NCI-H748 (cell line): ENCODE measurements around the gene BATF3.

Source experiments
- DNase-seq: peaks from one replicate; lab custom pipeline; 2025; ENCODE audit not compliant: unreplicated experiment; lab: John Stamatoyannopoulos, UW

Gene BATF3

GRCh38 chr1:212710566-212710965 lies 10.9 kb upstream of the BATF3 start:
- DNase-seq, result no peak

DNA sequence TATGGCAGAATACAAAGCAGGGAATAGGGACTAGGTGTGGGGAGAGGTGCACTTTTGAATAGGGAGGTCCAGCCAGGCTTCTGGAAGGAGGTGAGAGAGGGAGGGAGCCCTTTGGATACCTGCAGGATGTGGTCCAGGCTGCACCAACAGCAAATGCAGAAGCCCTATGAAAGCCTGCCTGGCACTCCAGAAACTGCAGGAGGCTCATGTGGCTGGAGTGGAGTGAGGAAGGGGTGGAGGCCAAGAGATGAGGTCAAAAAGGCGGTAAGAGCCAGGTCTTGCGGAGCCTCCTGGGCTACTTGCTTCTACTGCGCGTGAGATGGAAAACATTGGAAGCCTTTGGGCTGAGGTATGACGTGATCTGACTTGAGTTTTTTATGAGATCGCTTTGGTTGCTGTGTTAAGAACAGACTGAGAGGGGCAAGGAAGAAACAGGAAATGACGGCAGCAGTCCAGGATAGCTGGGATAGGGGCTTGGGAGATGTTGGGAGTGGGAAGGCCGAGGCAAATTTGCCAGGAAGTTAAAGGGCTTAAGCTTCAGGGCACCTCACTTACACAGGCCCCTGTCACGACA lies 4.4 kb upstream of the BATF3 start:
- no peak for DNase-seq

GRCh38 chr1:212702672-212703071 lies 3.0 kb upstream of the BATF3 start:
- no peak for DNase-seq

GRCh38 chr1:212701910-212702309 lies 2.3 kb upstream of the BATF3 start:
- no peak for DNase-seq

DNA sequence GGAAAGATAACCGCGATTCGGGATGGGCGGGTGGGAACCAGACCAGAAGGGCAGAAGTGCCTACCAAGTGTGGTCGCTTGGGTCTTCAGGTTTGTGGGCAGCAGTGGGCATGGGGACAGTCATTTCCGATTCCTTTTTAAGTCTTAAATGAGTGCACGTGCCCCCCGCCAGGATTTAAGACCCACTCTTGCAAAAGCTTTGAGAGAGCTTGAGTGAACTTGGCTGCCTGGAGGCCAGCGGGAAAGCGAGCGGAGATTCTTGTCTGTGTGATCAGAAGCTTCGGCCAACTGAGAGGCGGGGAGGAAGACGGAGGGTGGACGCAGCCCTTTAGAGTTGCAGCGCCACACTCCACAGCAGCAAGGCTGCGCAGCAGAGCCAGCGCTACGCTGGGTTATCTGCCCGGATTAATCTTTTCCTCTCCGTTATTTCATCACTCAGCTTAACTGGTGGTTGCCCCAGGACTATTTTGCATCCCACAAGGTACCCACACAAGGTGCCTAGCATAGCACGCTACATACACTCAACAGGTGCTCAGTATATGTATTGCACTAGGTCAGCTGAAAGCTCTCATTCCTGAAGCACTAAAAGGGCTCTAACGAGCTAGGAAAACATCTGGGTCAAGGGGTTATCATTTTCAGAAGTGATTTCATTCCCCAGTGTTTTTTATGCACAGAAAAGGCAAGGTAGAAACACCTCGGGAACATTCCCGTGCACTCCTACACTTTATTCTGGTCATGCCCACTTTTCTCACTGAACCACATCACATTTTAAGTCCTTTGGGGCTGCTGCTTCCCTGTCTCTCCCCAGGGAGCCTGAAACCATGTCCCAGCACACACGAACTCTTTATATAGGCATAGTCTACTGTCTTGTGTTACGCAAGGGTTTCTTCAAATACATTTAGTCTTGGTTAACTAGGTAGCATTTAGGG lies 1.5 kb upstream of the BATF3 start:
- peak; percentile 68 for DNase-seq

DNA sequence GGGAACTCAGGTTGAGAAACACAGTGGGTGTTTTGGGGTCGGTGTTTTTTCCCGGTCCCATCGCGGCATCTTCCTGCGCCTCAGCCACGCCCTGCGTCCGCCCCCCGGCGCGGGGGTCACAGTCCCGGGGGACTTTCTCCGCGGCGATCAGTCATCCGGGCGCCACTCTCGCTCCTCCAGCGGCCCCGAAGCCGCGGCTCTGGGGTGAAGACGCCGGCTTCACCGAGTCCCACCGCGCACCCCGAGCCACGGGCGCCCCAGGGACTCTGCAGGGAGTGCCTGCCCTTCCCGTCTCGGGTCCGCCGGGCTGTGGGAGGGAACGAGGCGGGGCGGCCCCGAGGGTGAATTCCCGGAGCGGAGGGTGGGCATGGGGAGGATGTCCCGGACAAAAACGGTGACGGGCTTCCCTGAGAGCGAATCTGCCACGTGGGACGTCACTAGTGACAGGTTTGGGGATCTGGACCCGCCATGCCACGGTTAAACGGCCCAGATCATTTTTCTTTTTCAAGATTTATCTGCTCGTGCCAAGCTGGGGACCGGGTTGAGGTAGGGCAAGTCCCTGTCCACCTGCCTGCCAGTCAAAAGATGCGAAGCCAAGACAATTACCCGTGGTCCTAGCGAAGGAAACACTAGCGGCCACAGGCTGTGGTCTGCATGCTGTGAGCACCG lies 717 bp upstream of the BATF3 start:
- DNase-seq, result peak; percentile 55

- DNase-seq, result peak; percentile 71
Measured at GRCh38 chr1:212699104-212699624, 476 bp downstream of the BATF3 start.

DNA sequence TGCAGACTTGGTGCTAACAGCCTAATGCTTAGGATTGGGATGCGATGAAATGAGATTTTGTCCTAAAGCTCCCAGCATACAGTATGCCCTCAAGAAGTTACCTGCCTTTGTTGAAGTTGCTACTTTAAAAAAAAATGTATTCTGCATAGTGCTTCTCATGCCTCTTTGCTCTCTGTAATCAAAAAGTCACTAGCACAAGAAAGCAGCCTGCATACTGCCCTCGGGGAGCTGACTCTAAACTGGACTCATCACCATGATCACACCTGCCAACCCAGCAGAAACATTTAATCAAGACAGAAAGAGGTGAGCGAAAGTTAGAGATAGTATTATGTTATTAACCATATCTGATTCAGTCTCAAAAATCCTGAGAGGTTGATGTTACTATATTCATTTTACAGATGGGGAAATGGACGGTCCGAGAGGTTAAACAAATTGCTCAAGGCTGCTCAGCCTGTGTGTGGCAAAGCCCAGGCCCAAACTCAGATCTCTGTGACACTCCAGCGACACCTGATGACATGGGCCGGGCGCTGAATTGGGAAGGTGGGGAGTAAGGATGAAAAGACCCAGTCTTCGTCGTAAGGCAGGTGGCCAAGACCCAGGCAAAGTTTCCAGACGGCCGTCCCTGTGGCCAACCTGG lies 1.1 kb downstream of the BATF3 start:
- no peak for DNase-seq

GRCh38 chr1:212696721-212697331 lies 2.8 kb downstream of the BATF3 start:
- no peak for DNase-seq

DNA sequence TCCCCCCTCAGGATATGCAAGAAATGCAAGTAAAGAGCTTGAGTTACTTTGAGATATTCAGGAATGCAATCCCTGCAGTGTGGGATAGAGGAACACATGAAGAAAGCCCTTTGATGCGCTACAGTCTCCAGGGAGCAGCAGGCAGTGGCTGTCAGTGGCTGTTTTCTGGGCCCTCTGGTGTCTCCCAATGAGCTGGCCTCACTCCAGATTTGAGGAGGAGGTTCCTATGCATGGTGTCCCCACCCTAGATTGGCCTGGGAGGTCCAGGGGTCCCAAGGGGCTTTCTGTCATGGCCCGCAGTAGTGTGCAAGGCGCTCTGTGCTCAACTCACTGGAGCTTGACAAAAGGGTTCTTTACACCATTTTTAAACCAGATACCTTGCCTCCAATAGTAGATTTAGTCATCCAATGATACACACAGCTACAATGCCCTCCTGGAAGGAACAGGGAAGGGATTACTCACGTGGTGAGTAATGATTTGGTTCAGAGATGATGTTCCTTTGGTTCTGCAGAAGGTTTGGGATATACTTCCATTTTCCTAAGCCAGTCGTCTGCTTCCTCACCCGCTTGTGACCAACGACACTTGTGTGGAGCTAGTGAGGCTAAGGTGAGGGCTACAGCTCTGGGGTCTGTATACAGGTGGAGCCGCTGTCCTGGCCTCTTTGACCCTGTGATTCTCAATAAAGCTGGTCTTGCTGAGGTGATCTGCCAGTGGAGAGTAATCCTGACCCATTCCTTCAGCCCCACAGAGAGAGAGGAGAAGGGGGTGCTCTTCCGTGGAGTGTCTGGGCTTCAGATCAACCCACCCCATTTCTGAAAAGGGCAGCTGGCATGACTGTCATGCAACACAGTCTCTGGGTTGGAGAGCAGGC lies 6.6 kb downstream of the BATF3 start:
- DNase-seq, result no peak

DNA sequence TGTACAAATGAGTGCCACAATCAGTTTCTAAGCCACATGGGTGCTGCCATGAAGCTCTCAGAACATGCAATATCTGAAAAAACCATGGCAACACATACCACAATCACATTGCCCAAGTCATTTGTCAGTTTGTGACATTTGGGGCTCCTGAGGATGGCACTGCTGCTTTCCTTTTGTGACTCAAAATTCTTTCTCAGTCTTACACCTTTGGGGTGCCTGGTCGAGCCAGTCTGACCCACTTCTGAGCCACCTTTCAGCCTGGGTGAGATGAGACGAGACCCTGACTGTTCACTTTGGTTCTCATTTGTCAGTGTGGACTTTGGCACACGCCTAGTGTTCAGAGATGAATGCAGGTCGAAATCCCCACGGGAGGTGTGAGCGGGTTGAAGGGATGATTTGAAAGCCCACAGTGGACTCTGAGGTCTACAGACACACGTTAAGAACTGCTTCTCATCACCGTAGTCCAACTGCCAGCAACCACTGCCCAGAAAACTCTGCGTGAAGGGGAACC lies 8.0 kb downstream of the BATF3 start:
- no peak for DNase-seq

DNA sequence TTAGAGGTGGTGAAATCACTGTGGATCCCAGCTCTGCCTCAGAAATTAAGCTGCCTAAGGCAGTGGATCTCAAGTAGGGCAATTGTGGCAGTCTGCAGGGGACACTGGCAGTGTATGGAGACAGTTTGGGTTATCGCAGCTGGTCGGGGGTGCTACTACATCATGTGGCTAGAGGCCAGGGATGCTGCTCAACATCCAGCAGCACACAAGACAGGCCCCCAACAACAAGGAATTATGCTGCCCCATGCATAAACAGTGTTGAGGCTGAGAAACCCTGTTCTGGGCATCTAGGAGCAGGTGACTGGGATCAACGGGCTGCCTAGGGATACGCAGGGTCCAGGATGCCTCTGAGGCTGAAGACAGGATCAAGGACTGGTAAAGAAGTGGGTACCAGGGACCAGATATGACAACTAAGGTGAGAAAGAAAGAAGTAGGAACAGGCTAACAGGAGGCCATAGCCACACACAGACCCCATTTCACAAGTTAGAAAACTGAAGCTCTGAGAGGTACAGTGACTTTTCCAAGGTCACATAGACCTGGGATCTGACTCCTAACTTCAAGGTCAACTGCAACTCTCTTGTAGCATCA lies 8.7 kb downstream of the BATF3 start:
- DNase-seq, result no peak

DNA sequence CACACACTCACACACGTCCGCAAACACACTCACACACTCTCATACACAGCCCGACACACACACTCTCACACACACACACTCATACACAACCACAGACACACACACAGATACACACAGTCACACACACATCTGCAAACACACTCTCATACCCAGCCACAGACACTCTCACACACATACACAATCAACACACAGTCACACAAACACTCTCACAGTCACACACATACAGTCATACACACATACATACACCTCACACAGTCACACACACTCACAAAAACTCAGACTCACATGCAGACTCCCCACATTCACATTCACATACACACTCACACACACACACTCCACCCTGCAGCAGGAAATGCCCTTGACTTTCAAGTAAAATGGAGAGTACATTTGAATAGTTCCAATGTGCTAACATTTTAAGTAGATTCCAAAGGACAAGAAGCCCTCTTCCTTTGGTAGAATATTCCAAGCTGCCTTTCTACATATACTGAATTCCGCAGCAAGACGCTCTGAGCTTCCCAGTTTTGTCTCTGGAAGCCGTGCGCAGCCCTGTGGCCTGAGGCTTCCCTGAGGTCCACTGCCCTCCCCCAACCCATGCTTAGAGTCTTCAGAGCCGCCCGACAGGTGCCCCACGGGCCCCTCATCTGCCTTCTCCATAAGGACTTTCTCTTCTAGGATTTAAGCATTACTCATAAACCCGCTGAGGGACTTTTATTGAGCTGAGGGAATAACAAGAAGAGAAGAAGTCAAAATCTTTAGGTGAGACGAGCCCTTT lies 9.7 kb downstream of the BATF3 start:
- no peak for DNase-seq

- no peak for DNase-seq
Measured at GRCh38 chr1:212689196-212689725, 10.4 kb downstream of the BATF3 start.

- DNase-seq, result no peak
Measured at GRCh38 chr1:212688341-212689047, 11.1 kb downstream of the BATF3 start.

DNA sequence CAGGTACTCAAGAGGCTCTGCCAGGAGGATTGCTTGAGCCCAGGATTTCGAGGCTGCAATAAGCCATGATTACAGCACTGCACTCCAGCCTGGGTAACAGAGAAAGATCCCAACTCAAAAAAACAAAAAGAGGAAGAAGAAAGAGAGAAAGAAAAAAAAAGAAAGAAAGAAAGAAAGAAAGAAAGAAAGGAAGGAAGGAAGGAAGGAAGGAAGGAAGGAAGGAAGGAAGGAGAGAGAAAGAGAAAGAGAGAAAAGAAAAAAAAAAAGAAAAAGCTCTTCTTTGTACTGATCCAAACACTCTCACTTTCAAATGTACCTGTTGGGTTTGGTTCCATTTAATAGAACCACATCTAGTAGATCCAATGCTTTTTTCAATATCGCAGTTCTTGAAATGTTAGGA lies 11.8 kb downstream of the BATF3 start:
- no peak for DNase-seq

GRCh38 chr1:212686591-212686990 lies 13.0 kb downstream of the BATF3 start:
- DNase-seq, result no peak

DNA sequence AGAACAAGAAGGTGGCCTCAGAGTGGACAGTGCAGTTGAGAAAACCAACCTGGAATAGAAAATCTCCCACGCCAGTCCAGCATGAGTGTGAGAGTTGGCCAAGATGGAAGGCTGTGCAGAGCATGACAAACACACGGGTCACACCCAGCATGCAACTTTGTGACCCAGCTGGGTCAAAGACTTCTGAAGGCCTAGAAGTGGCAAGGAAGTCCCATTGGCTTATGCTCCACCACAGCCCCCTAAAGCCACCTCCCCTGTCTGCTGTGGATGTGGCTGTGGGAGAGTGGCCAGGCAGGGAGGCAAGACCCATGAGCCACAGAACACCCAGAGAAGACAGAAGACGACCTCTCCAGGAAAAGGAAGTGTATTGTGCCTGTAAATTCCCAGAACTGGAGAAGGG lies 13.6 kb downstream of the BATF3 start:
- DNase-seq, result no peak
